Measurements from ENCODE around the gene CYFIP1. TPM values are rescaled to one million over a fixed set of nuclear protein-coding genes. Genes with fewer than 3 reads are reported as not detected.
A peak's percentile ranks its signal among the peaks of the same experiment; 100 is the strongest.

Gene CYFIP1
- total and polyA plus RNA-seq, 7 donors: 9.1 to 43.0 (median 23.3) TPM

- Histone ChIP-seq H3K36me3 (ENCODE audit: insufficient read depth in 1 of 2, low read depth in 1 of 2) (peaks cover 22 to 96% of the 10 kb centered on the region in 2 donors), H3K9me3 (no peaks in the 10 kb centered on the region), H3K4me3 (no peak overlapping the region), H3K4me1 (no peaks in the 10 kb centered on the region), H3K27me3 (ENCODE audit: insufficient read depth in 3 of 3, low read length in 2 of 3) (no peaks in the 10 kb centered on the region), H3K27ac (no peak overlapping the region)
- TF ChIP-seq CTCF (IDR thresholded peaks at IDR 0.05): no peak
- ATAC-seq (no peak), DNase-seq (no peak)
- WGBS, 3 donors: 41 to 51% (median 42%) methylated on average over 4 of the region's 4 CpGs
- intact Hi-C loops (cut with DNase I): no loop called here
These were observed 124.4 kb downstream of the CYFIP1 start for GRCh38 chr15:22855791-22856190.

- Histone ChIP-seq H3K4me3 (no peak overlapping the region), H3K9me3 (no peaks in the 10 kb centered on the region), H3K27me3 (ENCODE audit: insufficient read depth in 3 of 3, low read length in 2 of 3) (no peaks in the 10 kb centered on the region), H3K27ac (no peak overlapping the region), H3K36me3 (ENCODE audit: insufficient read depth in 1 of 2, low read depth in 1 of 2) (peaks cover 17 to 80% of the 10 kb centered on the region in 2 donors), H3K4me1 (no peaks in the 10 kb centered on the region)
- no peak for ATAC-seq
- intact Hi-C loops (cut with DNase I): no loop called here
- no peak for TF ChIP-seq CTCF (IDR thresholded peaks at IDR 0.05)
- DNase-seq: no peak
- 83 to 86% (median 84%) methylated on average over 4 of the region's 4 CpGs for WGBS, 3 donors
These were observed 128.7 kb downstream of the CYFIP1 start for GRCh38 chr15:22851513-22851912.

- no peak for TF ChIP-seq CTCF (IDR thresholded peaks at IDR 0.05)
- WGBS, 3 donors: 89 to 94% (median 93%) methylated on average over 3 of the region's 3 CpGs
- Histone ChIP-seq H3K27ac (no peak overlapping the region), H3K27me3 (ENCODE audit: insufficient read depth in 3 of 3, low read length in 2 of 3) (no peaks in the 10 kb centered on the region), H3K36me3 (ENCODE audit: insufficient read depth in 1 of 2, low read depth in 1 of 2) (peaks cover 17 to 79% of the 10 kb centered on the region in 2 donors), H3K4me3 (no peak overlapping the region), H3K9me3 (no peaks in the 10 kb centered on the region), H3K4me1 (peaks cover 10% of the 10 kb centered on the region)
- intact Hi-C loops (cut with DNase I): no loop called here
- ATAC-seq (peak in 1 of 4 donors; percentile 48), DNase-seq (no peak)
These were observed 130.1 kb downstream of the CYFIP1 start for GRCh38 chr15:22850055-22850454.

GRCh38 chr15:22846073-22846472 lies 134.1 kb downstream of the CYFIP1 start:
- DNase-seq (no peak), ATAC-seq (no peak)
- intact Hi-C loops (cut with DNase I): loop anchor here in 1 of 2 donors (5.0 kb wide), 1 partner anchor 191 kb away; the partner anchor contains the start of gene TUBGCP5
- 91 to 94% (median 93%) methylated on average over 6 of the region's 6 CpGs for WGBS, 3 donors
- no peak overlapping the region for H3K4me3 ChIP-seq
- no peaks in the 10 kb centered on the region for H3K9me3 ChIP-seq
- peak overlapping the region; percentile 64 for H3K27ac ChIP-seq
- H3K27me3 ChIP-seq (ENCODE audit: insufficient read depth in 3 of 3, low read length in 2 of 3): no peaks in the 10 kb centered on the region
- TF ChIP-seq CTCF (IDR thresholded peaks at IDR 0.05): no peak
- H3K4me1 ChIP-seq: peaks cover 16% of the 10 kb centered on the region
- peaks cover 0 to 66% of the 10 kb centered on the region in 2 donors for H3K36me3 ChIP-seq (ENCODE audit: insufficient read depth in 1 of 2, low read depth in 1 of 2)
